ENCODE results near the gene SORCS1. TPM values are rescaled to one million over a fixed set of nuclear protein-coding genes. Genes with fewer than 3 reads are reported as not detected.

The SORCS1 gene
- total RNA-seq, 1 experiment from 2014 or later: not detected

DNA sequence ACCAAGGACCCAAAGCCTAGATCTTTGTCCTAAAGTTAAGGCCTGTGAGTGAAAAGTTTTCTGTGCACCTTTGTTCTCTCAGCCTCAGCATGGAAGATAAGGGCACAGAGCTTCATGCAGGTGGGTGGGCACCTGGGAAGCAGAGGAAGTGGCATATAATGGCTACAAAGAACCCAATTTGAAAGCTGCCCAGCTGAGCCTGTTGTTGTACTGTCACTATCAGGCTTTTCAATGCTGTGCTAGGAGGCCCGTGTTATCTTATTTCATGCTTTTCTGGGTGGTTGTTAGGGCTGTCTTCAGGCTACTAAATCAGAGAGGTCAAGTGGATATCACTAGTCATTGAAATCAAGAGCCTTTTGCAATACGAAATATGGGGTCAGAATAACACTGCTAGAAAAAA lies 443.8 kb downstream of the SORCS1 start:
- no peaks in the 10 kb centered on the region for H3K27me3 Mint-ChIP-seq (ENCODE audit: insufficient read depth, unreplicated experiment)
- intact Hi-C loops (cut with micrococcal nuclease; ENCODE audit: unreplicated experiment): no loop called here
- ChIA-PET CTCF (no interaction called here), POLR2A (no interaction called here)
- Histone ChIP-seq H3K4me3 (ENCODE audit: low read depth, low read length) (no peak overlapping the region), H3K9me3 (no peaks in the 10 kb centered on the region), H3K27me3 (replicated peaks; ENCODE audit: control insufficient read depth, insufficient read depth, low read length) (no peaks in the 10 kb centered on the region), H3K36me3 (ENCODE audit: control insufficient read depth, insufficient read depth, low read length) (no peaks in the 10 kb centered on the region), H3K4me1 (no peaks in the 10 kb centered on the region)
- no peaks in the 10 kb centered on the region for H3K4me1 Mint-ChIP-seq (ENCODE audit: low read depth, unreplicated experiment)
- no peaks in the 10 kb centered on the region for H3K36me3 Mint-ChIP-seq (ENCODE audit: insufficient read depth, unreplicated experiment)
- H3K27ac Mint-ChIP-seq (ENCODE audit: unreplicated experiment): no peak overlapping the region
- H3K4me3 Mint-ChIP-seq (ENCODE audit: unreplicated experiment): no peak overlapping the region
- BruUV-seq (replicated peaks): no TSS peak
- peaks cover 29% of the 10 kb centered on the region for H3K9me3 Mint-ChIP-seq (ENCODE audit: unreplicated experiment)
- TF ChIP-seq, protein P1, sequence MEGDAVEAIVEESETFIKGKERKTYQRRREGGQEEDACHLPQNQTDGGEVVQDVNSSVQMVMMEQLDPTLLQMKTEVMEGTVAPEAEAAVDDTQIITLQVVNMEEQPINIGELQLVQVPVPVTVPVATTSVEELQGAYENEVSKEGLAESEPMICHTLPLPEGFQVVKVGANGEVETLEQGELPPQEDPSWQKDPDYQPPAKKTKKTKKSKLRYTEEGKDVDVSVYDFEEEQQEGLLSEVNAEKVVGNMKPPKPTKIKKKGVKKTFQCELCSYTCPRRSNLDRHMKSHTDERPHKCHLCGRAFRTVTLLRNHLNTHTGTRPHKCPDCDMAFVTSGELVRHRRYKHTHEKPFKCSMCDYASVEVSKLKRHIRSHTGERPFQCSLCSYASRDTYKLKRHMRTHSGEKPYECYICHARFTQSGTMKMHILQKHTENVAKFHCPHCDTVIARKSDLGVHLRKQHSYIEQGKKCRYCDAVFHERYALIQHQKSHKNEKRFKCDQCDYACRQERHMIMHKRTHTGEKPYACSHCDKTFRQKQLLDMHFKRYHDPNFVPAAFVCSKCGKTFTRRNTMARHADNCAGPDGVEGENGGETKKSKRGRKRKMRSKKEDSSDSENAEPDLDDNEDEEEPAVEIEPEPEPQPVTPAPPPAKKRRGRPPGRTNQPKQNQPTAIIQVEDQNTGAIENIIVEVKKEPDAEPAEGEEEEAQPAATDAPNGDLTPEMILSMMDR (IDR thresholded peaks at IDR 0.05; ENCODE audit: insufficient read depth in 1 of 2, low read depth in 1 of 2, low read length in 1 of 2, severe bottlenecking in 1 of 2, unreplicated experiment in 1 of 2): no peak
- DNase-seq: no peak

DNA sequence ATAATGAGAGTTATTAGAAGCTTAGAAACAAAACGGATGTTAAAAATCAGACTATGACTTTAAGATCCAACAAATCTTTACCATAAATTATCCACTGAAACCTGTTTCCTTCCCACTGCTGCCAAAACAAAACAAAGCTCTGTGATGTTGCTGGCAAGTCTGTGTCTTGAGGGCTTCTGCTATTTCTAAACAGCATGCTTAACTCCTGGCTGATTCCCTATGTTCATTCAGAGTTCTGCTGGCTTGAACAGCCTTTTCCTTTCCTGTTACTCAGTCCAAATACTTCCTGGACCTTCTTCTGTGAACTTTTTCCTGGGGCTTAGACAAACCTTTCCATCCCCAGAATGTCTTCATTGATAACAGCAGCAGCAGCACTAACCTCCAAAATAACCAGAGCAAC lies 448.1 kb downstream of the SORCS1 start:
- Histone ChIP-seq H3K27me3 (replicated peaks; ENCODE audit: control insufficient read depth, insufficient read depth, low read length) (no peaks in the 10 kb centered on the region), H3K9me3 (no peaks in the 10 kb centered on the region), H3K4me1 (no peaks in the 10 kb centered on the region), H3K4me3 (ENCODE audit: low read depth, low read length) (no peak overlapping the region), H3K36me3 (ENCODE audit: control insufficient read depth, insufficient read depth, low read length) (no peaks in the 10 kb centered on the region)
- ChIA-PET POLR2A (no interaction called here), CTCF (no interaction called here)
- no peaks in the 10 kb centered on the region for H3K4me1 Mint-ChIP-seq (ENCODE audit: low read depth, unreplicated experiment)
- no peak overlapping the region for H3K27ac Mint-ChIP-seq (ENCODE audit: unreplicated experiment)
- no peak overlapping the region for H3K4me3 Mint-ChIP-seq (ENCODE audit: unreplicated experiment)
- peaks cover 34% of the 10 kb centered on the region for H3K9me3 Mint-ChIP-seq (ENCODE audit: unreplicated experiment)
- TF ChIP-seq, protein P1 (IDR thresholded peaks at IDR 0.05; ENCODE audit: insufficient read depth in 1 of 2, low read depth in 1 of 2, low read length in 1 of 2, severe bottlenecking in 1 of 2, unreplicated experiment in 1 of 2): no peak
- intact Hi-C loops (cut with micrococcal nuclease; ENCODE audit: unreplicated experiment): no loop called here
- H3K36me3 Mint-ChIP-seq (ENCODE audit: insufficient read depth, unreplicated experiment): no peaks in the 10 kb centered on the region
- no peaks in the 10 kb centered on the region for H3K27me3 Mint-ChIP-seq (ENCODE audit: insufficient read depth, unreplicated experiment)
- BruUV-seq (replicated peaks): no TSS peak
- DNase-seq: no peak

DNA sequence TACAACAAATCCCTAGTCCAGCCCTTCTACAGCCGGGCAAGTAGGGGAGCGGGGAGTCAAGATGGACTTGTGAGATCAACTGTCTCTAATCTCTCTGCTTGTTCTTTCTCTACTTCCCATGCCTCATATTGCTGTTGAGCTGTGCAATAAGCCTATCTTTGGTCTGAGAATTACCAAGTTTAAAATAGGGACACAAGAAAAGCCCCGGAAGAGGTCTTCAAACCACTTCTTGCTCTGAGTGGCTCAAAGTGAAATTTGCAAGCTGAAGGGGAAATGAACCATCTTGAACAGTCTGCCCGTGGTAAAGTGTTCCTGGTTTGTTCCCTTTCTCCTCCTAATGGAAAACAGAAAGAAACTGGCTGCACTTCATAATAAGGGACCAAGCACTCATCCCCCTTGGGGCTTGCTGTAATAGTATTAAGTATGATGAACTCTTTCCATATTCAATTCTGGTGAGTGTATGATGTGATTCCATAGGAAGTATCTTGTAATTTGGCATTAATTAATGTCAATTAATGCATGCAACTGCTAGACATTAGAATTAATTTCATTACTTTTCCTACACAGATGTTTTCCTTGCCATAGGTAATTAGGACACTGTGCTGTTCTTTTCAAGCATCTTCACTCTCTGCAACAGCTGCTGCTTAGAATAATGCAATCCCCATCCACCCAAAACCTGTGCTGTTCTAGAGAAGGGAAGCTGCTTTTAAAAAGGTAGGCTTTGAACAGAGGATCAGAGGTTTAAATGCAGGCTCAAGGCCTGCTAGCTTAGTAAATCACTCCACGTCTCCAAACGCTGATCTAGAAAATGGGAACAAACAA lies 449.6 kb downstream of the SORCS1 start:
- no peak overlapping the region for H3K4me3 ChIP-seq (ENCODE audit: low read depth, low read length)
- TF ChIP-seq, protein P1 (IDR thresholded peaks at IDR 0.05; ENCODE audit: insufficient read depth in 1 of 2, low read depth in 1 of 2, low read length in 1 of 2, severe bottlenecking in 1 of 2, unreplicated experiment in 1 of 2): no peak
- CTCF ChIA-PET: interaction anchor here (0.6 kb wide), 1 partner anchor 93 kb away, joined by 6 read pairs; no protein-coding TSS in a partner anchor

More for the DNA sequence above, 449.6 kb downstream of the SORCS1 start:
- Mint-ChIP-seq H3K4me3 (ENCODE audit: unreplicated experiment) (no peak overlapping the region), H3K9me3 (ENCODE audit: unreplicated experiment) (peaks cover 30% of the 10 kb centered on the region), H3K27me3 (ENCODE audit: insufficient read depth, unreplicated experiment) (peaks cover 2% of the 10 kb centered on the region), H3K27ac (ENCODE audit: unreplicated experiment) (no peak overlapping the region), H3K36me3 (ENCODE audit: insufficient read depth, unreplicated experiment) (no peaks in the 10 kb centered on the region), H3K4me1 (ENCODE audit: low read depth, unreplicated experiment) (no peaks in the 10 kb centered on the region)
- POLR2A ChIA-PET: no interaction called here
- H3K9me3 ChIP-seq: no peaks in the 10 kb centered on the region
- H3K36me3 ChIP-seq (ENCODE audit: control insufficient read depth, insufficient read depth, low read length): no peaks in the 10 kb centered on the region
- H3K4me1 ChIP-seq: no peaks in the 10 kb centered on the region
- intact Hi-C loops (cut with micrococcal nuclease; ENCODE audit: unreplicated experiment): no loop called here
- no TSS peak for BruUV-seq (replicated peaks)
- H3K27me3 ChIP-seq (replicated peaks; ENCODE audit: control insufficient read depth, insufficient read depth, low read length): no peaks in the 10 kb centered on the region
- no peak for DNase-seq

All from Caco-2 (cell line).